A549 treated with CORT108297 at 1 μM for 4 hours (cell line): Measurements from ENCODE around the gene USP6NL. TPM values are rescaled to one million over a fixed set of nuclear protein-coding genes. Genes with fewer than 3 reads are reported as not detected.

ENCODE experiments used
- total RNA-seq: library from RNA; stranded (reverse); fragments of 200-300 nt; extraction: Qiagen RNA extraction; gene quantifications from 5 replicates; pipeline ENCODE4 v1.2.3, GENCODE V29; 2022

The USP6NL gene
- 10.5 to 12.8 TPM (median 12.5 TPM) in 5 replicates for total RNA-seq

DNA sequence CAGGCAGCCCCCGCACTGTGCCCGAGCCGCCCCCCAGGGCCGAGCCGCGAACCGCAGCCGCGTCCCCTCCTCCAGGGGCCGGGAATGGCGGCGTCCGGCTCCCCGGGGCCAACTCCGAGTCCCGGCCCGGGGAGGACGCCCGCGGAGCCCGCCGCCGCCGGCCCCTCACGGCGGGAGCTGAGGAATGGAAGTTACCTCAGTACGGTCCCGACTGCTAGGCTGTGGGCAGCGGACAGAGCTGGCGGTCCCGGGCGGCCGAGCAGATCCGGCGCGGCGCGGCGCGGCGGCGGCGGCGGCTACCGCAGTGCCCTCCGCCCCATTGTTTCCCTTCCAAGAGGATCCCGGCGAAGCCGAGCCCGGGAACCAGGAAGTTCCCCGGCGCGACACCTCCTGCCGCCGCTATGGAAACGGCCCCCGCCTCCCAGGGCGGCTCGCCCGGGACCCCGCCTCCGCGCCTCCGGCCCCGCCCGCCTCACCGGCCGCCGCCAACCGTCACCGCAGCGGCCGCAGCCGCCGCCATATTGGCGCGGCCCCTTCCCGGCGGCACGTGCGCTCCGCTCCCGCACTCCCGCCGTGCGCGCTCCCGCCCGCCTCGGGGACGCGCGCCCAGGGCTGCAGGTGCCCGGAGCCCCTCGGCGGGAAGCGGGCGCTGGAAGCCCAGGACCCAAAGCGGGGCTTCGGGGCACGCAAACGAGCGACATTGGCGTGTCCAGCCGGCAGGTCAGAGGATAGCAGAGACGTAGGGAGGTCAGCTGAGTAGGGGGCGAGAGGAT is at the start of gene USP6NL:
Gene USP6NL, minus strand, starts transcription at position 403 of the 773 bp plus-strand sequence. CDS start 14,016 bp downstream, outside the sequence.

Other genes starting within 250 kb of the USP6NL start
- gene ECHDC3, start 130.7 kb upstream of the USP6NL start, total RNA-seq = 7.9 to 11.5 TPM (median 11.3 TPM) in 5 replicates
- gene PROSER2, start 211.7 kb upstream of the USP6NL start, total RNA-seq = 28.1 to 42.6 TPM (median 39.2 TPM) in 5 replicates